GM23248 (cell line): ENCODE data around the gene GBF1.

ENCODE experiments used
- EZH2 ChIP-seq: fragments of 200-600 bp; sonication (generic); IDR thresholded peaks from 2 replicates; pipeline ENCODE4 v1.6.1; 2018; ENCODE audit warnings: antibody characterized with exemption, mild to moderate bottlenecking; ENCODE audit not compliant: insufficient read depth, poor library complexity, severe bottlenecking
- EZH2phosphoT487 ChIP-seq: fragments of 200-600 bp; sonication (generic); IDR thresholded peaks from 2 replicates; pipeline ENCODE4 v1.6.1; 2018; ENCODE audit warnings: antibody characterized with exemption, moderate library complexity, mild to moderate bottlenecking, low read depth; ENCODE audit not compliant: insufficient read depth

GRCh38 chr10:102314801-102315200 is 69.5 kb downstream of the GBF1 start:
- no peak for TF ChIP-seq EZH2phosphoT487
- no peak for TF ChIP-seq EZH2
